ENCODE results near the gene CR1. TPM values are rescaled to one million over a fixed set of nuclear protein-coding genes. Genes with fewer than 3 reads are reported as not detected.
A peak's percentile ranks its signal among the peaks of the same experiment; 100 is the strongest.

Gene CR1
- polyA plus RNA-seq, 4 donors, result under 0.01 to 1.4 (median 0.40) TPM; not detected in 1

DNA sequence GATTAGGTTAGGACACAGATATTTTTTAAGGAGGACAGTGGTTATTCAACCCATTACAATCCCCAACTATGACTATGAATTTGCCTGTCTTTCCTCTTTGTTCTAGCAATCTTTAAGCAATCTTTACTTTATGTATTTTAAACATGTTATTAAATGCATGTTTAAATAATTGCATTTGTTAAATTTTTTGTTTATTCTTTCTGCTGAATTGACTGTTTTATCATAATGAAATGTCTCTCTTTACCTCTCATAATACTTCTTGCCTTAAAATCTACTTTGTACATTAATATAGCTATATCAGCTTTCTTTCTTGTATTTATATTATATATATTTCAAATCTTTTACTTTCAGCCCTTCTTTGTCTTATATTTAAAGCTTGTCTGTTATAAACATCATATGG, 195.1 kb downstream of the CR1 start:
- Histone ChIP-seq H3K36me3 (ENCODE audit: control insufficient read depth in 3 of 3, insufficient read depth in 2 of 3, low read depth in 1 of 3, low read length in 3 of 3) (no peaks in the 10 kb centered on the region), H3K9me3 (ENCODE audit: control insufficient read depth in 2 of 2, insufficient read depth in 1 of 2, low read depth in 1 of 2, low read length in 1 of 2) (no peaks in the 10 kb centered on the region), H3K4me1 (ENCODE audit: control insufficient read depth in 3 of 3, insufficient read depth in 2 of 3, low read depth in 1 of 3, low read length in 2 of 3) (no peaks in the 10 kb centered on the region), H3K27ac (ENCODE audit: low read depth in 1 of 3, low read length in 2 of 3) (no peak overlapping the region), H3K4me3 (ENCODE audit: low read depth in 1 of 3, low read length in 3 of 3) (no peak overlapping the region), H3K27me3 (ENCODE audit: control insufficient read depth in 3 of 3, insufficient read depth in 3 of 3, low read length in 3 of 3) (peaks cover 0 to 3% (median 0%) of the 10 kb centered on the region in 3 donors)
- DNase-seq (no peak), FAIRE-seq (peak; percentile 94)

Other genes starting within 250 kb of the CR1 start
- gene CD55, start 174.5 kb upstream of the CR1 start, polyA plus RNA-seq, result 10 to 100 TPM; 19.7 to 60.2 (median 38.4) TPM
- 10 to 100 TPM in 1 of 4 donors, under 1 TPM in 3; 0.22 to 12.0 (median 0.28) TPM for gene CR2, start 41.8 kb upstream of the CR1 start, polyA plus RNA-seq
- gene CR1L, start 149.0 kb downstream of the CR1 start, polyA plus RNA-seq, result under 1 TPM in 1 of 4 donors, not detected in 3; 0.19 TPM